MV-4-11 (cell line): ENCODE data around the gene GZF1.

Experiments
- DNase-seq: peaks from one replicate; lab custom pipeline; 2025; lab: John Stamatoyannopoulos, UW

GZF1 gene

GRCh38 chr20:23361476-23362391, at the start of gene GZF1:
TSS of gene GZF1 (plus strand) at chr20:23362182. CDS start at chr20:23364384, 2,202 bp downstream.
- peak; percentile 97 for DNase-seq

- no peak for DNase-seq
Measured at GRCh38 chr20:23313271-23313670, 48.7 kb upstream of the GZF1 start.

GRCh38 chr20:23314699-23315098, 47.3 kb upstream of the GZF1 start:
- DNase-seq, result no peak

- DNase-seq, result no peak
Measured at GRCh38 chr20:23315099-23315498, 46.9 kb upstream of the GZF1 start.

GRCh38 chr20:23316626-23317025, 45.4 kb upstream of the GZF1 start:
- DNase-seq, result no peak

GRCh38 chr20:23317081-23317480, 44.9 kb upstream of the GZF1 start:
- DNase-seq, result no peak

GRCh38 chr20:23318347-23318746, 43.6 kb upstream of the GZF1 start:
- DNase-seq, result no peak

- peak; percentile 72 for DNase-seq
Measured at GRCh38 chr20:23320317-23320716, 41.7 kb upstream of the GZF1 start.

GRCh38 chr20:23325107-23325506, 36.9 kb upstream of the GZF1 start:
- no peak for DNase-seq

GRCh38 chr20:23326774-23327173, 35.2 kb upstream of the GZF1 start:
- no peak for DNase-seq

GRCh38 chr20:23327617-23328333, 34.2 kb upstream of the GZF1 start:
- no peak for DNase-seq

GRCh38 chr20:23331450-23332350, 30.3 kb upstream of the GZF1 start:
- no peak for DNase-seq

- no peak for DNase-seq
Measured at GRCh38 chr20:23332467-23332866, 29.5 kb upstream of the GZF1 start.

- peak; percentile 76 for DNase-seq
Measured at GRCh38 chr20:23334111-23334510, 27.9 kb upstream of the GZF1 start.

GRCh38 chr20:23335521-23335920, 26.5 kb upstream of the GZF1 start:
- DNase-seq, result no peak

GRCh38 chr20:23336476-23336875, 25.5 kb upstream of the GZF1 start:
- DNase-seq, result no peak

- DNase-seq, result no peak
Measured at GRCh38 chr20:23337312-23337711, 24.7 kb upstream of the GZF1 start.

- DNase-seq, result no peak
Measured at GRCh38 chr20:23339986-23340385, 22.0 kb upstream of the GZF1 start.

- peak; percentile 64 for DNase-seq
Measured at GRCh38 chr20:23340524-23340923, 21.5 kb upstream of the GZF1 start.

- DNase-seq, result no peak
Measured at GRCh38 chr20:23341073-23341472, 20.9 kb upstream of the GZF1 start.

GRCh38 chr20:23343590-23343989, 18.4 kb upstream of the GZF1 start:
- no peak for DNase-seq

GRCh38 chr20:23344336-23344735, 17.6 kb upstream of the GZF1 start:
- DNase-seq, result peak; percentile 40
